ENCODE measurements around the gene MRGPRD.

DNA sequence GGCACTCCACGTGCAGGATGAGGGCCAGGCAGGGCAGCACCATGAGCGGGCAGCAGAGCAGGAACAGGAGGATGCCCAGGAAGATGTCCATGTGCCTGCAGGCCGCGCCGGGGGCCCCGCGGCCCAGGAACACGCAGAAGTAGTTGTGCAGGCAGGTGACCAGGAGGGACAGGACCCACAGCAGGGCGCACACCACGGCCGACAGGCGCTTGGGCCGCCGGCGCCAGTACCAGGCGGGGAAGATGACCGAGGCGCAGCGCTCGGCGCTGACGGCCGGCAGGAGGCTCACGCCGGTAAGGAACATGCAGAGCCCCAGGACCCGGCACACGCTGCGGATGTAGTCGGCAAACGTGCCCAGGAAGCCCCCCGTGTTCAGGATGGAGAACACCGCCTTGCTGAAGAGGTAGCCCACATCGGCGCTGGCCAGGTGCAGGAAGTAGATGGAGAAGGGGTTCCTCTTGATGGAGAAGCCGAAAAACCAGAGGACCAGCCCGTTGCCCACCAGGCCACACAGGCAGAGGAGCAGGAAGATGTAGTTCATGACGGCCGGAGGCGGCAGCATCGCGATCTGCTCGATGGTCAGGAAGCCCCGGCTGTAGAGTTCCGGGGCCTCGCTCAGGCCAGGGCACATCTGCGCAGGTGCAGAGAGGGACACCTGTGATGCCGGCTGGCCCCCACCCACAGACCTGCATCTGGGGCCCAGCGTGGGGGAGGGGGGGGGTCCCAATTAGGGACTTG lies 25.0 kb upstream of the MRGPRD start:
- TF ChIP-seq, protein P1, sequence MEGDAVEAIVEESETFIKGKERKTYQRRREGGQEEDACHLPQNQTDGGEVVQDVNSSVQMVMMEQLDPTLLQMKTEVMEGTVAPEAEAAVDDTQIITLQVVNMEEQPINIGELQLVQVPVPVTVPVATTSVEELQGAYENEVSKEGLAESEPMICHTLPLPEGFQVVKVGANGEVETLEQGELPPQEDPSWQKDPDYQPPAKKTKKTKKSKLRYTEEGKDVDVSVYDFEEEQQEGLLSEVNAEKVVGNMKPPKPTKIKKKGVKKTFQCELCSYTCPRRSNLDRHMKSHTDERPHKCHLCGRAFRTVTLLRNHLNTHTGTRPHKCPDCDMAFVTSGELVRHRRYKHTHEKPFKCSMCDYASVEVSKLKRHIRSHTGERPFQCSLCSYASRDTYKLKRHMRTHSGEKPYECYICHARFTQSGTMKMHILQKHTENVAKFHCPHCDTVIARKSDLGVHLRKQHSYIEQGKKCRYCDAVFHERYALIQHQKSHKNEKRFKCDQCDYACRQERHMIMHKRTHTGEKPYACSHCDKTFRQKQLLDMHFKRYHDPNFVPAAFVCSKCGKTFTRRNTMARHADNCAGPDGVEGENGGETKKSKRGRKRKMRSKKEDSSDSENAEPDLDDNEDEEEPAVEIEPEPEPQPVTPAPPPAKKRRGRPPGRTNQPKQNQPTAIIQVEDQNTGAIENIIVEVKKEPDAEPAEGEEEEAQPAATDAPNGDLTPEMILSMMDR (IDR thresholded peaks at IDR 0.05) = no peak
- TF ChIP-seq EZH2 (IDR thresholded peaks at IDR 0.05) (no peak), EZH2phosphoT487 (IDR thresholded peaks at IDR 0.05) (no peak)

Measured in neural progenitor cell (in vitro differentiated cells).